GM23338 (cell line): Measurements from ENCODE around the gene ABCB8. TPM values are rescaled to one million over a fixed set of nuclear protein-coding genes. Genes with fewer than 3 reads are reported as not detected.

Experiments
- ATAC-seq: fragments of 200-7000 bp; cut with Tn5 transposase; 3 replicates; pipeline ENCODE4 v1.9.1; 2020
- DNase-seq: peaks from one replicate; pipeline ENCODE4 v3.0.0-alpha.2; 2015; ENCODE audit warnings: low spot score
- H2AFZ ChIP-seq: fragments of 200-600 bp; sonication (generic); 2 replicates; pipeline ENCODE4 v1.8.0; 2016; ENCODE audit warnings: antibody characterized with exemption, mild to moderate bottlenecking, moderate library complexity
- H3F3A ChIP-seq: fragments of 200-600 bp; sonication (generic); replicated peaks from 2 replicates; pipeline ENCODE4 v1.8.0; 2017; ENCODE audit warnings: antibody characterized with exemption, mixed run types, low read depth
- H3K27ac ChIP-seq: fragments of 200-600 bp; sonication (generic); 2 replicates; pipeline ENCODE4 v1.6.1; 2016; ENCODE audit warnings: low read depth
- H3K27me3 ChIP-seq: fragments of 200-600 bp; sonication (generic); 2 replicates; pipeline ENCODE4 v1.8.0; 2016; ENCODE audit warnings: mild to moderate bottlenecking, mixed run types, moderate library complexity; ENCODE audit not compliant: insufficient read depth
- H3K36me3 ChIP-seq: fragments of 200-600 bp; sonication (generic); 2 replicates; pipeline ENCODE4 v1.8.0; 2016; ENCODE audit warnings: mild to moderate bottlenecking; ENCODE audit not compliant: insufficient read depth
- H3K4me1 ChIP-seq: fragments of 200-600 bp; sonication (generic); 2 replicates; pipeline ENCODE4 v1.8.0; 2016; ENCODE audit warnings: mild to moderate bottlenecking, moderate library complexity; ENCODE audit not compliant: insufficient read depth
- H3K4me2 ChIP-seq: fragments of 200-600 bp; sonication (generic); 2 replicates; pipeline ENCODE4 v1.7.1; 2017; ENCODE audit warnings: mixed run types
- H3K4me3 ChIP-seq: fragments of 200-600 bp; sonication (generic); 2 replicates; pipeline ENCODE4 v1.6.1; 2016; ENCODE audit warnings: mixed run types
- H3K79me2 ChIP-seq: fragments of 200-600 bp; sonication (generic); replicated peaks from 2 replicates; pipeline ENCODE4 v1.8.0; 2017; ENCODE audit warnings: mild to moderate bottlenecking; ENCODE audit not compliant: insufficient read depth
- H3K9me2 ChIP-seq: fragments of 200-600 bp; sonication (generic); 2 replicates; pipeline ENCODE4 v1.8.0; 2017; ENCODE audit not compliant: insufficient read depth
- H4K20me1 ChIP-seq: fragments of 200-600 bp; sonication (generic); replicated peaks from 2 replicates; pipeline ENCODE4 v1.8.0; 2017; ENCODE audit warnings: mild to moderate bottlenecking; ENCODE audit not compliant: insufficient read depth
- H3K27ac Mint-ChIP-seq: 2 replicates; pipeline ENCODE4 v1.8.0; 2020; ENCODE audit warnings: inconsistent platforms, mild to moderate bottlenecking, moderate library complexity, mixed read lengths
- H3K27me3 Mint-ChIP-seq: 3 replicates; pipeline ENCODE4 v1.8.0; 2022; ENCODE audit warnings: low read depth, mild to moderate bottlenecking, moderate library complexity, mixed read lengths, inconsistent platforms; ENCODE audit not compliant: insufficient read depth, poor library complexity
- H3K36me3 Mint-ChIP-seq: 3 replicates; pipeline ENCODE4 v1.8.0; 2021; ENCODE audit warnings: low read depth, mild to moderate bottlenecking, inconsistent platforms, moderate library complexity, mixed read lengths
- H3K4me1 Mint-ChIP-seq: 3 replicates; pipeline ENCODE4 v1.8.0; 2020; ENCODE audit warnings: mild to moderate bottlenecking, inconsistent platforms, mixed read lengths
- H3K4me3 Mint-ChIP-seq: 3 replicates; pipeline ENCODE4 v1.8.0; 2021; ENCODE audit warnings: moderate library complexity, mild to moderate bottlenecking, inconsistent platforms, mixed read lengths
- H3K9me3 Mint-ChIP-seq: 3 replicates; pipeline ENCODE4 v1.8.0; 2020; ENCODE audit warnings: moderate library complexity, mild to moderate bottlenecking, inconsistent platforms, mixed read lengths
- CREB1 ChIP-seq: fragments of 250-450 bp; sonication (Bioruptor Pico); IDR thresholded peaks from 2 replicates; pipeline ENCODE4 v1.5.0; 2020; ENCODE audit warnings: low read depth, mild to moderate bottlenecking, moderate library complexity
- CTCF ChIP-seq, 2 experiments: fragments of 200-600 bp in 1 of 2; sonication (generic) in 1 of 2; conservative IDR thresholded peaks; 2 replicates each; pipeline versions ENCODE4 v1.5.1 to v1.6.1; 2016 to 2017; ENCODE audit warnings: antibody characterized with exemption in 2 of 2, low read depth in 2 of 2, mild to moderate bottlenecking in 2 of 2, moderate library complexity in 1 of 2
- ETS1 ChIP-seq: IDR thresholded peaks from 2 replicates; pipeline ENCODE4 v1.6.1; 2016; ENCODE audit warnings: antibody characterized with exemption
- EZH2 ChIP-seq: fragments of 200-600 bp; sonication (generic); IDR thresholded peaks from one replicate; pipeline ENCODE4 v1.8.0; 2017; ENCODE audit warnings: antibody characterized with exemption, mild to moderate bottlenecking, low read depth; ENCODE audit not compliant: unreplicated experiment
- POLR2AphosphoS5 ChIP-seq: IDR thresholded peaks from 2 replicates; pipeline ENCODE4 v1.6.1; 2016; ENCODE audit warnings: antibody characterized with exemption, low read depth
- REST ChIP-seq: IDR thresholded peaks from one replicate; pipeline ENCODE4 v1.6.1; 2018; ENCODE audit warnings: antibody characterized with exemption; ENCODE audit not compliant: unreplicated experiment
- polyA plus RNA-seq: library from polyadenylated mRNA; unstranded; fragments of >200 nt; fragmentation: Nextera tagmentation; extraction: Ambion mirVana; gene quantifications from 2 replicates; pipeline ENCODE4 v1.2.1, GENCODE V29; 2016
- total RNA-seq: library from RNA; depleted of rRNA; stranded (reverse); fragments of >200 nt; shearing (Covaris generic); gene quantifications from 2 replicates; pipeline ENCODE4 v1.2.3, GENCODE V29; 2014
- TF ChIP-seq, protein P1 (sequence below): fragments of 250-450 bp; sonication (Bioruptor Pico); IDR thresholded peaks from 2 replicates; pipeline ENCODE4 v1.5.0; 2020; ENCODE audit warnings: mild to moderate bottlenecking, moderate library complexity

Gene ABCB8
- total and polyA plus RNA-seq, 2 experiments from 2014 or later, result 11.4 to 27.1 TPM

DNA sequence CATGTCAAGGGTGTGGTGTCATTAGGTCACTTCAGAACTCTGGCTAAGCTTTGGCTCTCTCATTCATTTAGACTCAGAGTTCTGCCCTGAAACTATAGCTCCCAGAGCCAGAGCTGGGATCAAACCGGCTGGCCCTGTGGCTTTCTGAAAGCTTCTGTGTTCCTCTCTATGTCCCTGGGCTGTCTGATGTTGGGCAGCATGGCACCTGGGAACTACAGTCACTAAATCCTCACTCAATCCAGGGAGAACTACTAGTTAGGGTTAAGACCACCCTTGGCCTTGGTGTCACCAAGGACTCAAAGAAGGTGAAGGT is 17.2 kb upstream of the ABCB8 start:
- peak overlapping the region; percentile 51 for H3K4me2 ChIP-seq
- no peak overlapping the region for H3K27ac Mint-ChIP-seq

More for the DNA sequence above, 17.2 kb upstream of the ABCB8 start:
- peaks cover 7% of the 10 kb centered on the region; the same call in 1 of the 3 replicates for H3K36me3 Mint-ChIP-seq
- Histone ChIP-seq H3K4me3 (no peak overlapping the region), H3F3A (0 out of 2 replicates have a peak, but pooled peaks cover 8% of the 10 kb centered on the region), H3K36me3 (no peaks in the 10 kb centered on the region), H4K20me1 (no peaks in the 10 kb centered on the region), H2AFZ (no peak overlapping the region), H3K79me2 (no peaks in the 10 kb centered on the region), H3K4me1 (peaks cover 27% of the 10 kb centered on the region), H3K9me2 (no peaks in the 10 kb centered on the region), H3K27ac (no peak overlapping the region), H3K27me3 (peaks cover 12% of the 10 kb centered on the region)
- H3K4me3 Mint-ChIP-seq, result peak overlapping the region; percentile 64
- DNase-seq (no peak), ATAC-seq (no peak)
- no peaks in the 10 kb centered on the region for H3K9me3 Mint-ChIP-seq
- H3K4me1 Mint-ChIP-seq, result peaks cover 40% of the 10 kb centered on the region
- H3K27me3 Mint-ChIP-seq, result peaks cover 25% of the 10 kb centered on the region
- no peak for TF ChIP-seq POLR2AphosphoS5
- TF ChIP-seq, protein P1, sequence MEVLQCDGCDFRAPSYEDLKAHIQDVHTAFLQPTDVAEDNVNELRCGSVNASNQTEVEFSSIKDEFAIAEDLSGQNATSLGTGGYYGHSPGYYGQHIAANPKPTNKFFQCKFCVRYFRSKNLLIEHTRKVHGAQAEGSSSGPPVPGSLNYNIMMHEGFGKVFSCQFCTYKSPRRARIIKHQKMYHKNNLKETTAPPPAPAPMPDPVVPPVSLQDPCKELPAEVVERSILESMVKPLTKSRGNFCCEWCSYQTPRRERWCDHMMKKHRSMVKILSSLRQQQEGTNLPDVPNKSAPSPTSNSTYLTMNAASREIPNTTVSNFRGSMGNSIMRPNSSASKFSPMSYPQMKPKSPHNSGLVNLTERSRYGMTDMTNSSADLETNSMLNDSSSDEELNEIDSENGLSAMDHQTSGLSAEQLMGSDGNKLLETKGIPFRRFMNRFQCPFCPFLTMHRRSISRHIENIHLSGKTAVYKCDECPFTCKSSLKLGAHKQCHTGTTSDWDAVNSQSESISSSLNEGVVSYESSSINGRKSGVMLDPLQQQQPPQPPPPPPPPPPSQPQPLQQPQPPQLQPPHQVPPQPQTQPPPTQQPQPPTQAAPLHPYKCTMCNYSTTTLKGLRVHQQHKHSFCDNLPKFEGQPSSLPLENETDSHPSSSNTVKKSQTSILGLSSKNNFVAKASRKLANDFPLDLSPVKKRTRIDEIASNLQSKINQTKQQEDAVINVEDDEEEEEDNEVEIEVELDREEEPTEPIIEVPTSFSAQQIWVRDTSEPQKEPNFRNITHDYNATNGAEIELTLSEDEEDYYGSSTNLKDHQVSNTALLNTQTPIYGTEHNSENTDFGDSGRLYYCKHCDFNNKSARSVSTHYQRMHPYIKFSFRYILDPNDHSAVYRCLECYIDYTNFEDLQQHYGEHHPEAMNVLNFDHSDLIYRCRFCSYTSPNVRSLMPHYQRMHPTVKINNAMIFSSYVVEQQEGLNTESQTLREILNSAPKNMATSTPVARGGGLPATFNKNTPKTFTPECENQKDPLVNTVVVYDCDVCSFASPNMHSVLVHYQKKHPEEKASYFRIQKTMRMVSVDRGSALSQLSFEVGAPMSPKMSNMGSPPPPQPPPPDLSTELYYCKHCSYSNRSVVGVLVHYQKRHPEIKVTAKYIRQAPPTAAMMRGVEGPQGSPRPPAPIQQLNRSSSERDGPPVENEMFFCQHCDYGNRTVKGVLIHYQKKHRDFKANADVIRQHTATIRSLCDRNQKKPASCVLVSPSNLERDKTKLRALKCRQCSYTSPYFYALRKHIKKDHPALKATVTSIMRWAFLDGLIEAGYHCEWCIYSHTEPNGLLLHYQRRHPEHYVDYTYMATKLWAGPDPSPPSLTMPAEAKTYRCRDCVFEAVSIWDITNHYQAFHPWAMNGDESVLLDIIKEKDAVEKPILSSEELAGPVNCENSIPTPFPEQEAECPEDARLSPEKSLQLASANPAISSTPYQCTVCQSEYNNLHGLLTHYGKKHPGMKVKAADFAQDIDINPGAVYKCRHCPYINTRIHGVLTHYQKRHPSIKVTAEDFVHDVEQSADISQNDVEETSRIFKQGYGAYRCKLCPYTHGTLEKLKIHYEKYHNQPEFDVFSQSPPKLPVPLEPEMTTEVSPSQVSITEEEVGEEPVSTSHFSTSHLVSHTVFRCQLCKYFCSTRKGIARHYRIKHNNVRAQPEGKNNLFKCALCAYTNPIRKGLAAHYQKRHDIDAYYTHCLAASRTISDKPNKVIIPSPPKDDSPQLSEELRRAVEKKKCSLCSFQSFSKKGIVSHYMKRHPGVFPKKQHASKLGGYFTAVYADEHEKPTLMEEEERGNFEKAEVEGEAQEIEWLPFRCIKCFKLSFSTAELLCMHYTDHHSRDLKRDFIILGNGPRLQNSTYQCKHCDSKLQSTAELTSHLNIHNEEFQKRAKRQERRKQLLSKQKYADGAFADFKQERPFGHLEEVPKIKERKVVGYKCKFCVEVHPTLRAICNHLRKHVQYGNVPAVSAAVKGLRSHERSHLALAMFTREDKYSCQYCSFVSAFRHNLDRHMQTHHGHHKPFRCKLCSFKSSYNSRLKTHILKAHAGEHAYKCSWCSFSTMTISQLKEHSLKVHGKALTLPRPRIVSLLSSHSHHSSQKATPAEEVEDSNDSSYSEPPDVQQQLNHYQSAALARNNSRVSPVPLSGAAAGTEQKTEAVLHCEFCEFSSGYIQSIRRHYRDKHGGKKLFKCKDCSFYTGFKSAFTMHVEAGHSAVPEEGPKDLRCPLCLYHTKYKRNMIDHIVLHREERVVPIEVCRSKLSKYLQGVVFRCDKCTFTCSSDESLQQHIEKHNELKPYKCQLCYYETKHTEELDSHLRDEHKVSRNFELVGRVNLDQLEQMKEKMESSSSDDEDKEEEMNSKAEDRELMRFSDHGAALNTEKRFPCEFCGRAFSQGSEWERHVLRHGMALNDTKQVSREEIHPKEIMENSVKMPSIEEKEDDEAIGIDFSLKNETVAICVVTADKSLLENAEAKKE (CRISPR knock-in tag), result no peak
- TF ChIP-seq CREB1 (CRISPR knock-in tag), result no peak
- TF ChIP-seq EZH2, result no peak
- TF ChIP-seq REST, result no peak
- TF ChIP-seq CTCF (conservative IDR thresholded peaks at IDR 0.05; ENCODE audit: low read depth in 2 of 2), result no peak
- TF ChIP-seq ETS1, result no peak
